NCI-H2227 treated with DMSO at 0.1 percent for 48 hours (cell line): ENCODE results near the gene RIN3.

Source experiments
- DNase-seq: peaks from one replicate; lab custom pipeline; 2025; lab: John Stamatoyannopoulos, UW

Gene RIN3

GRCh38 chr14:92511453-92512238 is 1.9 kb upstream of the RIN3 start:
- DNase-seq: no peak

- no peak for DNase-seq
Measured at GRCh38 chr14:92512807-92513203, 776 bp upstream of the RIN3 start.

- DNase-seq: no peak
Measured at GRCh38 chr14:92513966-92514843, 624 bp downstream of the RIN3 start.

- DNase-seq: no peak
Measured at GRCh38 chr14:92514844-92515514, 1.4 kb downstream of the RIN3 start.

GRCh38 chr14:92515546-92516343 is 2.2 kb downstream of the RIN3 start:
- DNase-seq: no peak

GRCh38 chr14:92516344-92516965 is 2.9 kb downstream of the RIN3 start:
- no peak for DNase-seq

- DNase-seq: no peak
Measured at GRCh38 chr14:92516966-92517506, 3.5 kb downstream of the RIN3 start.

GRCh38 chr14:92517761-92518160 is 4.2 kb downstream of the RIN3 start:
- no peak for DNase-seq

- DNase-seq: no peak
Measured at GRCh38 chr14:92519246-92520101, 5.9 kb downstream of the RIN3 start.

- no peak for DNase-seq
Measured at GRCh38 chr14:92520102-92521057, 6.8 kb downstream of the RIN3 start.

GRCh38 chr14:92521058-92521415 is 7.5 kb downstream of the RIN3 start:
- no peak for DNase-seq

GRCh38 chr14:92523752-92524151 is 10.2 kb downstream of the RIN3 start:
- no peak for DNase-seq

GRCh38 chr14:92524602-92525185 is 11.1 kb downstream of the RIN3 start:
- DNase-seq: no peak

GRCh38 chr14:92525322-92526095 is 11.9 kb downstream of the RIN3 start:
- no peak for DNase-seq

- no peak for DNase-seq
Measured at GRCh38 chr14:92527721-92528120, 14.1 kb downstream of the RIN3 start.

GRCh38 chr14:92528486-92529100 is 15.0 kb downstream of the RIN3 start:
- DNase-seq: no peak

- no peak for DNase-seq
Measured at GRCh38 chr14:92529903-92530302, 16.3 kb downstream of the RIN3 start.
